HepG2 (cell line): ENCODE measurements around the gene DFFA. TPM values are rescaled to one million over a fixed set of nuclear protein-coding genes. Genes with fewer than 3 reads are reported as not detected.

Experiments used
- ADNP ChIP-seq: sonication (generic); formaldehyde crosslinking; IDR thresholded peaks from 2 replicates; pipeline ENCODE4 v1.4.0; 2020; ENCODE audit warnings: missing genetic modification reagents
- ATAD3A ChIP-seq: sonication (generic); formaldehyde crosslinking; IDR thresholded peaks from 2 replicates; pipeline ENCODE4 v1.4.0; 2020; ENCODE audit warnings: missing genetic modification reagents
- CBFB ChIP-seq: sonication (generic); formaldehyde crosslinking; IDR thresholded peaks from 2 replicates; pipeline ENCODE4 v1.4.0; 2020; ENCODE audit warnings: missing genetic modification reagents
- GABPA ChIP-seq, 2 experiments: IDR thresholded peaks; 2 replicates each; pipeline ENCODE4 v1.6.1; 2011 to 2016; ENCODE audit warnings: low read depth in 2 of 2, low read length in 1 of 2, missing biosample characterization in 1 of 2, missing genetic modification characterization in 1 of 2
- NCOA1 ChIP-seq: sonication (generic); formaldehyde crosslinking; IDR thresholded peaks from 2 replicates; pipeline ENCODE4 v1.9.0; 2021; ENCODE audit warnings: missing genetic modification reagents
- PLRG1 ChIP-seq: fragments of 450-650 bp; conservative IDR thresholded peaks from 2 replicates; pipeline ENCODE4 v1.6.1; 2016
- SP5 ChIP-seq: IDR thresholded peaks from 2 replicates; pipeline ENCODE4 v1.6.1; 2016; ENCODE audit warnings: low read depth, borderline replicate concordance
- TAF1 ChIP-seq: sonication (generic); formaldehyde crosslinking; IDR thresholded peaks from 2 replicates; pipeline ENCODE4 v1.4.0; 2020; ENCODE audit warnings: missing genetic modification reagents
- TOE1 ChIP-seq: sonication (generic); formaldehyde crosslinking; IDR thresholded peaks from 2 replicates; pipeline ENCODE4 v1.4.0; 2020; ENCODE audit warnings: mild to moderate bottlenecking, missing genetic modification reagents
- ZKSCAN1 ChIP-seq: fragments of 150-350 bp; IDR thresholded peaks from 2 replicates; pipeline ENCODE4 v1.6.1; 2014; ENCODE audit warnings: low read length
- ZNF143 ChIP-seq: sonication (generic); formaldehyde crosslinking; IDR thresholded peaks from 2 replicates; pipeline ENCODE4 v1.4.0; 2020; ENCODE audit warnings: missing genetic modification reagents
- ZNF20 ChIP-seq: sonication (generic); formaldehyde crosslinking; IDR thresholded peaks from 2 replicates; pipeline ENCODE4 v1.4.0; 2020; ENCODE audit warnings: mild to moderate bottlenecking, moderate library complexity, missing genetic modification reagents
- ZNF232 ChIP-seq: sonication (generic); formaldehyde crosslinking; IDR thresholded peaks from 2 replicates; pipeline ENCODE4 v1.4.0; 2020; ENCODE audit warnings: missing genetic modification reagents, borderline replicate concordance
- ZNF24 ChIP-seq: fragments of 450-650 bp; IDR thresholded peaks from 2 replicates; pipeline ENCODE4 v1.6.1; 2017; ENCODE audit warnings: antibody characterized with exemption, mild to moderate bottlenecking
- ZNF552 ChIP-seq: sonication (generic); formaldehyde crosslinking; IDR thresholded peaks from 2 replicates; pipeline ENCODE4 v1.9.0; 2022; ENCODE audit warnings: missing genetic modification reagents, mild to moderate bottlenecking, borderline replicate concordance
- ZNF572 ChIP-seq: sonication (generic); formaldehyde crosslinking; IDR thresholded peaks from 2 replicates; pipeline ENCODE4 v1.5.1; 2020; ENCODE audit warnings: mild to moderate bottlenecking, missing genetic modification reagents
- ZNF720 ChIP-seq: sonication (generic); formaldehyde crosslinking; IDR thresholded peaks from 2 replicates; pipeline ENCODE4 v1.4.0; 2020; ENCODE audit warnings: missing genetic modification reagents
- ZNF766 ChIP-seq: sonication (generic); formaldehyde crosslinking; IDR thresholded peaks from 2 replicates; pipeline ENCODE4 v1.5.0; 2020; ENCODE audit warnings: missing genetic modification reagents, borderline replicate concordance
- polyA plus RNA-seq, 8 experiments: library from polyadenylated mRNA; depleted of rRNA in 3 of 8; stranded (reverse) in 7 of 8; unstranded in 1 of 8; fragments of >200 nt; fragmentation: Illumina TruSeq in 4 of 8; extraction: Trizol in 4 of 8; gene quantifications; 2 replicates each; pipeline versions ENCODE4 v1.2.1 to v1.2.3, GENCODE V29; 2011 to 2016; ENCODE audit warnings: low read depth in 4 of 8, missing spikeins in 1 of 8, mixed read lengths in 1 of 8; ENCODE audit not compliant: insufficient read depth in 1 of 8
- total RNA-seq, 5 experiments: library from RNA; depleted of rRNA; stranded (reverse); fragments of >200 nt; fragmentation: Illumina TruSeq; extraction: Trizol; gene quantifications; 2 replicates each; pipeline ENCODE4 v1.2.3, GENCODE V29; 2016; ENCODE audit warnings: low read depth in 1 of 5
- TF ChIP-seq, protein P1 (sequence below): sonication (generic); formaldehyde crosslinking; IDR thresholded peaks from 2 replicates; pipeline ENCODE4 v1.8.1; 2022; ENCODE audit warnings: low read depth, mild to moderate bottlenecking, missing genetic modification reagents
- TF ChIP-seq, protein P2 (sequence below): IDR thresholded peaks from 2 replicates; pipeline ENCODE4 v1.6.1; 2016; ENCODE audit warnings: mild to moderate bottlenecking
- TF ChIP-seq, protein P3 (sequence below): sonication (generic); formaldehyde crosslinking; IDR thresholded peaks from 2 replicates; pipeline ENCODE4 v1.5.1; 2020; ENCODE audit warnings: missing genetic modification reagents, mild to moderate bottlenecking, borderline replicate concordance
- TF ChIP-seq, protein P4 (sequence below): sonication (generic); formaldehyde crosslinking; IDR thresholded peaks from 2 replicates; pipeline ENCODE4 v1.5.1; 2020; ENCODE audit warnings: missing genetic modification reagents, mild to moderate bottlenecking, borderline replicate concordance

DFFA gene
- total and polyA plus RNA-seq, 2 of the 13 experiments (the other 11 are each of a cell fraction or from before 2014, with no cell fraction given), result 16.5 to 33.9 TPM

DNA sequence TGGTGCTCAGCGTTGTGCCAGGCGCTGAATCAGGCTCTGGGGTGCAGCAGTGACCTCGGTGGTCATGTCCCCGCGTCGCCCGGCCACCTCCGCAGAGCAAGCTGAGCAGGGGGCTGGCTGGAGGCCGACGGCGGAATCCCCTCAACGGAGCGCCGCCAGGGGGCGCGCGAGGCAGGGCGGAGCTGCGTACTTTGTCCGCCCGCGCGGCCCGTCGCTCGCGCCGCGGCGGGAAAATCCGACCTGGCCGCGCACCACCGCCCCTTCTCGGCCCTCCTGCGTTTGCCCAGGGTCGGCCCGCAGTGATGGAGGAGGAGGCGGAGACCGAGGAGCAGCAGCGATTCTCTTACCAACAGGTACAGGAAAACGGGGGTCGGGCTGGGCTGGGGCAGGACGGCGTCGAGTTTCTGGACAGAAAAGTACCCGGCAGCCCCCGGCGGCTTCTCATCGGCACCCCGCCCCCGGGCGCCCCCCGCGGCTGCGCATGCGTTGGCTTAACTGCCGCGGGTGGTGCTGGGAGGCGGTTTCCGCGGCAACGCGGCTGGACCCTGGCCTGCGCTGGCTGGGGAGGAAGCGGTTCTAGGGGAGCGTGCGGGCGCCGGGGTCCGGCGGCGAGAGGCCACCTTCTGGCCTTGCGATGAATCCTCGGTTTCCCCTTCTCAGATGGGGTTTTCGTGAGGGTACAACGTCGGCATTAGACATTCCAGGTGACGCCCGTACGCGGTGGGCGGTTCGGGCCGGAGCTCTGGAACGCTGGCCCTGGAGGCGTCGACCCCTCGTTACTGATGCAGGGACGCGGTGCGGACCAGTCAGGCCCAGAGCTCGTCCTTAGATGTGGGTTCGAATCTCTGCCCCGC is 41.9 kb downstream of the DFFA start, which contains the start of gene CENPS (continued):
- no peak for TF ChIP-seq ZNF20
- TF ChIP-seq SP5, result peak; percentile 34; the same call in 1 of the 2 replicates
- no peak for TF ChIP-seq ATAD3A (CRISPR knock-in tag)
- TF ChIP-seq PLRG1, result no peak
- no peak for TF ChIP-seq ZNF572 (CRISPR knock-in tag)
- TF ChIP-seq ZNF143 (CRISPR knock-in tag), result peak; percentile 90
- no peak for TF ChIP-seq ZNF720 (CRISPR knock-in tag)
- TF ChIP-seq, protein P1, sequence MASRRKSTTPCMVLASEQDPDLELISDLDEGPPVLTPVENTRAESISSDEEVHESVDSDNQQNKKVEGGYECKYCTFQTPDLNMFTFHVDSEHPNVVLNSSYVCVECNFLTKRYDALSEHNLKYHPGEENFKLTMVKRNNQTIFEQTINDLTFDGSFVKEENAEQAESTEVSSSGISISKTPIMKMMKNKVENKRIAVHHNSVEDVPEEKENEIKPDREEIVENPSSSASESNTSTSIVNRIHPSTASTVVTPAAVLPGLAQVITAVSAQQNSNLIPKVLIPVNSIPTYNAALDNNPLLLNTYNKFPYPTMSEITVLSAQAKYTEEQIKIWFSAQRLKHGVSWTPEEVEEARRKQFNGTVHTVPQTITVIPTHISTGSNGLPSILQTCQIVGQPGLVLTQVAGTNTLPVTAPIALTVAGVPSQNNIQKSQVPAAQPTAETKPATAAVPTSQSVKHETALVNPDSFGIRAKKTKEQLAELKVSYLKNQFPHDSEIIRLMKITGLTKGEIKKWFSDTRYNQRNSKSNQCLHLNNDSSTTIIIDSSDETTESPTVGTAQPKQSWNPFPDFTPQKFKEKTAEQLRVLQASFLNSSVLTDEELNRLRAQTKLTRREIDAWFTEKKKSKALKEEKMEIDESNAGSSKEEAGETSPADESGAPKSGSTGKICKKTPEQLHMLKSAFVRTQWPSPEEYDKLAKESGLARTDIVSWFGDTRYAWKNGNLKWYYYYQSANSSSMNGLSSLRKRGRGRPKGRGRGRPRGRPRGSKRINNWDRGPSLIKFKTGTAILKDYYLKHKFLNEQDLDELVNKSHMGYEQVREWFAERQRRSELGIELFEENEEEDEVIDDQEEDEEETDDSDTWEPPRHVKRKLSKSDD (CRISPR knock-in tag), result 0 out of 2 replicates have a peak, but pooled peaks have one; percentile 67
- peak; percentile 76; the same call in 1 of the 2 replicates for TF ChIP-seq ZNF232 (CRISPR knock-in tag)
- no peak for TF ChIP-seq GABPA (IDR thresholded peaks at IDR 0.05; ENCODE audit: low read depth, low read length)
- TF ChIP-seq GABPA (CRISPR knock-in tag; IDR thresholded peaks at IDR 0.05; ENCODE audit: low read depth), result no peak
- peak; percentile 69; the same call in 1 of the 2 replicates for TF ChIP-seq NCOA1 (CRISPR knock-in tag)
- no peak for TF ChIP-seq TOE1 (CRISPR knock-in tag)
- peak; percentile 82; the same call in 1 of the 2 replicates for TF ChIP-seq ZNF552 (CRISPR knock-in tag)
- TF ChIP-seq TAF1 (CRISPR knock-in tag), result peak; percentile 27; the same call in 1 of the 2 replicates
- peak; percentile 64; the same call in 1 of the 2 replicates for TF ChIP-seq ZNF24
- TF ChIP-seq ADNP (CRISPR knock-in tag), result 0 out of 2 replicates have a peak, but pooled peaks have one; percentile 57
- TF ChIP-seq, protein P2, sequence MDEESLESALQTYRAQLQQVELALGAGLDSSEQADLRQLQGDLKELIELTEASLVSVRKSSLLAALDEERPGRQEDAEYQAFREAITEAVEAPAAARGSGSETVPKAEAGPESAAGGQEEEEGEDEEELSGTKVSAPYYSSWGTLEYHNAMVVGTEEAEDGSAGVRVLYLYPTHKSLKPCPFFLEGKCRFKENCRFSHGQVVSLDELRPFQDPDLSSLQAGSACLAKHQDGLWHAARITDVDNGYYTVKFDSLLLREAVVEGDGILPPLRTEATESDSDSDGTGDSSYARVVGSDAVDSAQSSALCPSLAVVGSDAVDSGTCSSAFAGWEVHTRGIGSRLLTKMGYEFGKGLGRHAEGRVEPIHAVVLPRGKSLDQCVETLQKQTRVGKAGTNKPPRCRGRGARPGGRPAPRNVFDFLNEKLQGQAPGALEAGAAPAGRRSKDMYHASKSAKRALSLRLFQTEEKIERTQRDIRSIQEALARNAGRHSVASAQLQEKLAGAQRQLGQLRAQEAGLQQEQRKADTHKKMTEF (CRISPR knock-in tag), result peak; percentile 97
- TF ChIP-seq ZKSCAN1, result no peak
- peak; percentile 75; the same call in 1 of the 2 replicates for TF ChIP-seq ZNF766 (CRISPR knock-in tag)
- TF ChIP-seq, protein P3, sequence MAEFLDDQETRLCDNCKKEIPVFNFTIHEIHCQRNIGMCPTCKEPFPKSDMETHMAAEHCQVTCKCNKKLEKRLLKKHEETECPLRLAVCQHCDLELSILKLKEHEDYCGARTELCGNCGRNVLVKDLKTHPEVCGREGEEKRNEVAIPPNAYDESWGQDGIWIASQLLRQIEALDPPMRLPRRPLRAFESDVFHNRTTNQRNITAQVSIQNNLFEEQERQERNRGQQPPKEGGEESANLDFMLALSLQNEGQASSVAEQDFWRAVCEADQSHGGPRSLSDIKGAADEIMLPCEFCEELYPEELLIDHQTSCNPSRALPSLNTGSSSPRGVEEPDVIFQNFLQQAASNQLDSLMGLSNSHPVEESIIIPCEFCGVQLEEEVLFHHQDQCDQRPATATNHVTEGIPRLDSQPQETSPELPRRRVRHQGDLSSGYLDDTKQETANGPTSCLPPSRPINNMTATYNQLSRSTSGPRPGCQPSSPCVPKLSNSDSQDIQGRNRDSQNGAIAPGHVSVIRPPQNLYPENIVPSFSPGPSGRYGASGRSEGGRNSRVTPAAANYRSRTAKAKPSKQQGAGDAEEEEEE (CRISPR knock-in tag), result no peak
- TF ChIP-seq, protein P4, sequence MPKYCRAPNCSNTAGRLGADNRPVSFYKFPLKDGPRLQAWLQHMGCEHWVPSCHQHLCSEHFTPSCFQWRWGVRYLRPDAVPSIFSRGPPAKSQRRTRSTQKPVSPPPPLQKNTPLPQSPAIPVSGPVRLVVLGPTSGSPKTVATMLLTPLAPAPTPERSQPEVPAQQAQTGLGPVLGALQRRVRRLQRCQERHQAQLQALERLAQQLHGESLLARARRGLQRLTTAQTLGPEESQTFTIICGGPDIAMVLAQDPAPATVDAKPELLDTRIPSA (CRISPR knock-in tag), result no peak
- TF ChIP-seq CBFB, result peak; percentile 87
